ENCODE measurements around the gene KIF21B.

KIF21B gene

GRCh38 chr1:200925831-200926230 is 97.7 kb downstream of the KIF21B start:
- Histone ChIP-seq H3K4me3 (ENCODE audit: low read length) (no peak overlapping the region), H3K4me2 (ENCODE audit: low read length) (no peak overlapping the region), H3K27me3 (ENCODE audit: low read depth, low read length) (peaks cover 54% of the 10 kb centered on the region), H2AFZ (ENCODE audit: low read depth, low read length) (no peak overlapping the region), H3K9ac (ENCODE audit: low read length) (no peak overlapping the region), H3K27ac (ENCODE audit: low read length) (no peak overlapping the region), H3K36me3 (replicated peaks; ENCODE audit: low read depth, low read length) (no peaks in the 10 kb centered on the region), H3K79me2 (ENCODE audit: low read length) (no peaks in the 10 kb centered on the region), H4K20me1 (ENCODE audit: insufficient read depth, low read length) (no peaks in the 10 kb centered on the region), H3K4me1 (ENCODE audit: low read length) (0 out of 2 replicates have a peak, but pooled peaks cover 2% of the 10 kb centered on the region), H3K9me3 (ENCODE audit: insufficient read depth, low read length) (no peaks in the 10 kb centered on the region)
- TF ChIP-seq EZH2phosphoT487 (IDR thresholded peaks at IDR 0.05; ENCODE audit: low read depth): no peak
- TF ChIP-seq, protein P1, sequence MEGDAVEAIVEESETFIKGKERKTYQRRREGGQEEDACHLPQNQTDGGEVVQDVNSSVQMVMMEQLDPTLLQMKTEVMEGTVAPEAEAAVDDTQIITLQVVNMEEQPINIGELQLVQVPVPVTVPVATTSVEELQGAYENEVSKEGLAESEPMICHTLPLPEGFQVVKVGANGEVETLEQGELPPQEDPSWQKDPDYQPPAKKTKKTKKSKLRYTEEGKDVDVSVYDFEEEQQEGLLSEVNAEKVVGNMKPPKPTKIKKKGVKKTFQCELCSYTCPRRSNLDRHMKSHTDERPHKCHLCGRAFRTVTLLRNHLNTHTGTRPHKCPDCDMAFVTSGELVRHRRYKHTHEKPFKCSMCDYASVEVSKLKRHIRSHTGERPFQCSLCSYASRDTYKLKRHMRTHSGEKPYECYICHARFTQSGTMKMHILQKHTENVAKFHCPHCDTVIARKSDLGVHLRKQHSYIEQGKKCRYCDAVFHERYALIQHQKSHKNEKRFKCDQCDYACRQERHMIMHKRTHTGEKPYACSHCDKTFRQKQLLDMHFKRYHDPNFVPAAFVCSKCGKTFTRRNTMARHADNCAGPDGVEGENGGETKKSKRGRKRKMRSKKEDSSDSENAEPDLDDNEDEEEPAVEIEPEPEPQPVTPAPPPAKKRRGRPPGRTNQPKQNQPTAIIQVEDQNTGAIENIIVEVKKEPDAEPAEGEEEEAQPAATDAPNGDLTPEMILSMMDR (IDR thresholded peaks at IDR 0.05; ENCODE audit: low read depth, low read length): no peak

DNA sequence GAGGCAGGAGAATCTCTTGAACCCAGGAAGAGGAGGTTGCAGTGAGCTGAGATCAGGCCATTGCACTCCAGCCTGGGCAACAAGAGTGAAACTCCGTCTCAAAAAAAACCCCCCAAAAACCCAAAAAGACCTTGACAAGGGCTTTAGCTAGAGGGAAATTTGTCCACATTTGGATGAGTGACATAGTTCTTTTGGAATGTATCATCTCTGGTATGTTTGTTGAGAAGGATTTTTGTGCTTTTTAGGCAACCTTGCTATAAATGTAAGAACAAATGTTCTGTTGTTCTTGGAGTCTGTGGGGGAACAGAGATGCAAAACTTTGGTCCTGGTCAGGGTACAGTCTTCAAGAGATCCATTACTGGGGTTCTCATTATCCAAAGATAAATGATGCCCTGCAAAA is 99.9 kb downstream of the KIF21B start:
- Histone ChIP-seq H3K36me3 (replicated peaks; ENCODE audit: low read depth, low read length) (no peaks in the 10 kb centered on the region), H3K4me3 (ENCODE audit: low read length) (no peak overlapping the region), H3K27me3 (ENCODE audit: low read depth, low read length) (peaks cover 53% of the 10 kb centered on the region), H3K27ac (ENCODE audit: low read length) (no peak overlapping the region), H3K9ac (ENCODE audit: low read length) (no peak overlapping the region), H3K4me2 (ENCODE audit: low read length) (no peak overlapping the region), H2AFZ (ENCODE audit: low read depth, low read length) (no peak overlapping the region), H3K79me2 (ENCODE audit: low read length) (no peaks in the 10 kb centered on the region), H3K9me3 (ENCODE audit: insufficient read depth, low read length) (no peaks in the 10 kb centered on the region), H4K20me1 (ENCODE audit: insufficient read depth, low read length) (no peaks in the 10 kb centered on the region), H3K4me1 (ENCODE audit: low read length) (0 out of 2 replicates have a peak, but pooled peaks cover 2% of the 10 kb centered on the region)
- TF ChIP-seq EZH2phosphoT487 (IDR thresholded peaks at IDR 0.05; ENCODE audit: low read depth): no peak
- TF ChIP-seq, protein P1 (IDR thresholded peaks at IDR 0.05; ENCODE audit: low read depth, low read length): no peak

- H2AFZ ChIP-seq (ENCODE audit: low read depth, low read length): no peak overlapping the region
- H3K9ac ChIP-seq (ENCODE audit: low read length): no peak overlapping the region
- H3K4me1 ChIP-seq (ENCODE audit: low read length): 0 out of 2 replicates have a peak, but pooled peaks cover 2% of the 10 kb centered on the region
- no peak overlapping the region for H3K4me2 ChIP-seq (ENCODE audit: low read length)
- no peak overlapping the region for H3K27ac ChIP-seq (ENCODE audit: low read length)
- no peaks in the 10 kb centered on the region for H3K9me3 ChIP-seq (ENCODE audit: insufficient read depth, low read length)
- no peak overlapping the region for H3K4me3 ChIP-seq (ENCODE audit: low read length)
- TF ChIP-seq, protein P1 (IDR thresholded peaks at IDR 0.05; ENCODE audit: low read depth, low read length): no peak
- H4K20me1 ChIP-seq (ENCODE audit: insufficient read depth, low read length): no peaks in the 10 kb centered on the region
- H3K79me2 ChIP-seq (ENCODE audit: low read length): no peaks in the 10 kb centered on the region
- H3K27me3 ChIP-seq (ENCODE audit: low read depth, low read length): peaks cover 47% of the 10 kb centered on the region
- H3K36me3 ChIP-seq (replicated peaks; ENCODE audit: low read depth, low read length): no peaks in the 10 kb centered on the region
Observed at GRCh38 chr1:200922406-200922805, 101.1 kb downstream of the KIF21B start.

GRCh38 chr1:200921571-200922110 is 101.9 kb downstream of the KIF21B start:
- no peak overlapping the region for H3K9ac ChIP-seq (ENCODE audit: low read length)
- H3K79me2 ChIP-seq (ENCODE audit: low read length): no peaks in the 10 kb centered on the region
- H3K4me3 ChIP-seq (ENCODE audit: low read length): no peak overlapping the region
- H3K4me1 ChIP-seq (ENCODE audit: low read length): 0 out of 2 replicates have a peak, but pooled peaks cover 2% of the 10 kb centered on the region
- no peaks in the 10 kb centered on the region for H3K9me3 ChIP-seq (ENCODE audit: insufficient read depth, low read length)
- H4K20me1 ChIP-seq (ENCODE audit: insufficient read depth, low read length): 0 out of 2 replicates have a peak, but pooled peaks cover 3% of the 10 kb centered on the region
- H3K4me2 ChIP-seq (ENCODE audit: low read length): no peak overlapping the region
- no peaks in the 10 kb centered on the region for H3K36me3 ChIP-seq (replicated peaks; ENCODE audit: low read depth, low read length)
- H3K27me3 ChIP-seq (ENCODE audit: low read depth, low read length): peaks cover 46% of the 10 kb centered on the region
- no peak overlapping the region for H3K27ac ChIP-seq (ENCODE audit: low read length)
- H2AFZ ChIP-seq (ENCODE audit: low read depth, low read length): no peak overlapping the region
- TF ChIP-seq EZH2phosphoT487 (IDR thresholded peaks at IDR 0.05; ENCODE audit: low read depth): no peak
- TF ChIP-seq, protein P1 (IDR thresholded peaks at IDR 0.05; ENCODE audit: low read depth, low read length): no peak

All from OCI-LY3 (cell line).